H9 (cell line): Measurements from ENCODE around the gene TADA1. TPM values are rescaled to one million over a fixed set of nuclear protein-coding genes. Genes with fewer than 3 reads are reported as not detected.

Source experiments
- DNase-seq: peaks from one replicate; pipeline ENCODE4 v3.0.0-alpha.2; 2017
- H2AFZ ChIP-seq: one replicate; pipeline ENCODE4 v1.6.1; 2013; ENCODE audit warnings: mild to moderate bottlenecking, low read length, control low read depth, moderate library complexity
- H2AK5ac ChIP-seq: 2 replicates; pipeline ENCODE4 v1.6.1; 2013; ENCODE audit warnings: low read length, control low read depth, mixed read lengths; ENCODE audit not compliant: insufficient read length
- H2BK120ac ChIP-seq: one replicate; pipeline ENCODE4 v1.6.1; 2013; ENCODE audit warnings: low read depth, mild to moderate bottlenecking, low read length, control low read depth, inconsistent platforms; ENCODE audit not compliant: poor library complexity, severe bottlenecking
- H2BK12ac ChIP-seq: 2 replicates; pipeline ENCODE4 v1.6.1; 2013; ENCODE audit warnings: low read length, control low read depth, mixed read lengths, low read depth; ENCODE audit not compliant: insufficient read length
- H2BK15ac ChIP-seq: 2 replicates; pipeline ENCODE4 v1.6.1; 2013; ENCODE audit warnings: low read depth, low read length, control low read depth
- H2BK20ac ChIP-seq: one replicate; pipeline ENCODE4 v1.6.1; 2013; ENCODE audit warnings: low read depth, mild to moderate bottlenecking, low read length, control low read depth, inconsistent platforms; ENCODE audit not compliant: poor library complexity, severe bottlenecking
- H2BK5ac ChIP-seq: 2 replicates; pipeline ENCODE4 v1.6.1; 2013; ENCODE audit warnings: low read length, control low read depth, mixed read lengths; ENCODE audit not compliant: insufficient read length
- H3K14ac ChIP-seq: 2 replicates; pipeline ENCODE4 v1.6.1; 2013; ENCODE audit warnings: low read length, control low read depth; ENCODE audit not compliant: insufficient read depth
- H3K18ac ChIP-seq: 2 replicates; pipeline ENCODE4 v1.6.1; 2013; ENCODE audit warnings: low read depth, mild to moderate bottlenecking, mixed read lengths, low read length, control low read depth; ENCODE audit not compliant: insufficient read length
- H3K23ac ChIP-seq: 2 replicates; pipeline ENCODE4 v1.6.1; 2013; ENCODE audit warnings: low read length, control low read depth, mixed read lengths, low read depth; ENCODE audit not compliant: insufficient read length
- H3K23me2 ChIP-seq: 2 replicates; pipeline ENCODE4 v1.6.1; 2013; ENCODE audit warnings: low read depth, mild to moderate bottlenecking, mixed read lengths, low read length, control low read depth; ENCODE audit not compliant: insufficient read length, poor library complexity, severe bottlenecking
- H3K27ac ChIP-seq: 2 replicates; pipeline ENCODE4 v1.5.1; 2013; ENCODE audit warnings: low read length, control low read depth, mixed read lengths, low read depth; ENCODE audit not compliant: insufficient read length
- H3K27me3 ChIP-seq: 2 replicates; pipeline ENCODE4 v1.6.1; 2013; ENCODE audit warnings: low read length, control low read depth, inconsistent platforms; ENCODE audit not compliant: insufficient read depth
- H3K4ac ChIP-seq: 2 replicates; pipeline ENCODE4 v1.6.1; 2013; ENCODE audit warnings: low read depth, mild to moderate bottlenecking, control low read depth, inconsistent platforms, low read length, moderate library complexity
- H3K4me1 ChIP-seq: 2 replicates; pipeline ENCODE4 v1.6.1; 2013; ENCODE audit warnings: low read length, control low read depth, inconsistent platforms; ENCODE audit not compliant: insufficient read depth
- H3K4me2 ChIP-seq: 2 replicates; pipeline ENCODE4 v1.6.1; 2013; ENCODE audit warnings: low read length, control low read depth, mixed read lengths; ENCODE audit not compliant: insufficient read length, insufficient read depth
- H3K56ac ChIP-seq: 2 replicates; pipeline ENCODE4 v1.6.1; 2013; ENCODE audit warnings: low read depth, mild to moderate bottlenecking, mixed read lengths, low read length, control low read depth; ENCODE audit not compliant: insufficient read length
- H3K79me1 ChIP-seq: 2 replicates; pipeline ENCODE4 v1.6.1; 2013; ENCODE audit warnings: low read depth, mild to moderate bottlenecking, moderate library complexity, low read length, control low read depth, inconsistent platforms; ENCODE audit not compliant: insufficient read depth, poor library complexity, severe bottlenecking
- H3K79me2 ChIP-seq: 2 replicates; pipeline ENCODE4 v1.6.1; 2013; ENCODE audit warnings: low read length, control low read depth, inconsistent platforms; ENCODE audit not compliant: insufficient read depth
- H3K9ac ChIP-seq: 2 replicates; pipeline ENCODE4 v1.6.1; 2013; ENCODE audit warnings: low read length, control low read depth, mixed read lengths; ENCODE audit not compliant: insufficient read length; ENCODE audit errors: extremely low read depth
- H3K9me3 ChIP-seq: one replicate; pipeline ENCODE4 v1.6.1; 2013; ENCODE audit warnings: low read depth, low read length, inconsistent platforms; ENCODE audit not compliant: control insufficient read depth
- H3T11ph ChIP-seq: one replicate; pipeline ENCODE4 v1.6.1; 2013; ENCODE audit warnings: mild to moderate bottlenecking, low read length, control low read depth, inconsistent platforms
- H4K20me1 ChIP-seq: one replicate; pipeline ENCODE4 v1.6.1; 2013; ENCODE audit not compliant: control insufficient read depth, insufficient read length, insufficient read depth
- H4K5ac ChIP-seq: 2 replicates; pipeline ENCODE4 v1.6.1; 2013; ENCODE audit warnings: low read depth, mild to moderate bottlenecking, mixed read lengths, low read length, control low read depth; ENCODE audit not compliant: insufficient read length
- H4K8ac ChIP-seq: replicated peaks from 2 replicates; pipeline ENCODE4 v1.6.1; 2013; ENCODE audit warnings: low read length, control low read depth, mixed read lengths, low read depth; ENCODE audit not compliant: insufficient read length
- H4K91ac ChIP-seq: 2 replicates; pipeline ENCODE4 v1.6.1; 2013; ENCODE audit warnings: low read depth, mild to moderate bottlenecking, moderate library complexity, mixed read lengths, low read length, control low read depth; ENCODE audit not compliant: insufficient read length
- H3K27ac Mint-ChIP-seq, 3 experiments: 2 replicates in 2 of 3; 3 replicates in 1 of 3; pipeline ENCODE4 v1.8.0; 2020 to 2021; ENCODE audit warnings: mixed read lengths in 3 of 3, mild to moderate bottlenecking in 1 of 3, moderate library complexity in 1 of 3
- H3K27me3 Mint-ChIP-seq: 2 replicates; pipeline ENCODE4 v1.8.0; 2021; ENCODE audit warnings: low read depth, mild to moderate bottlenecking, moderate library complexity, mixed read lengths
- H3K36me3 Mint-ChIP-seq, 3 experiments: 2 replicates in 2 of 3; 3 replicates in 1 of 3; pipeline ENCODE4 v1.8.0; 2020 to 2021; ENCODE audit warnings: low read depth in 3 of 3, mixed read lengths in 3 of 3; ENCODE audit not compliant: insufficient read depth in 1 of 3
- H3K4me1 Mint-ChIP-seq, 2 experiments: 2 replicates each; pipeline ENCODE4 v1.8.0; 2020; ENCODE audit warnings: mixed read lengths in 2 of 2
- H3K4me3 Mint-ChIP-seq, 2 experiments: 2 replicates in 1 of 2; 3 replicates in 1 of 2; pipeline ENCODE4 v1.8.0; 2020 to 2021; ENCODE audit warnings: mild to moderate bottlenecking in 2 of 2, mixed read lengths in 2 of 2, moderate library complexity in 1 of 2
- H3K9me3 Mint-ChIP-seq, 2 experiments: 2 replicates in 1 of 2; 3 replicates in 1 of 2; pipeline ENCODE4 v1.8.0; 2020; ENCODE audit warnings: mild to moderate bottlenecking in 2 of 2, mixed read lengths in 2 of 2, moderate library complexity in 1 of 2
- WGBS: extraction: QIAGEN DNeasy Blood & Tissue Kit; methylation state at CpG from one replicate; pipeline ENCODE4 v1.1.7; 2013; ENCODE audit warnings: missing lambda C conversion rate, low lambda C conversion rate, mixed read lengths; ENCODE audit not compliant: insufficient read length; ENCODE audit errors: extremely low coverage; 5-methylcytosine and 5-hydroxymethylcytosine counted together
- total RNA-seq: library from RNA; stranded (reverse); gene quantifications from 2 replicates; pipeline ENCODE4 v1.2.1, GENCODE V29; 2021
- TF ChIP-seq, protein P1 (sequence below): fragments of 200-600 bp; sonication (generic); conservative IDR thresholded peaks from 3 replicates; pipeline ENCODE4 v1.8.0; 2021; ENCODE audit warnings: antibody characterized with exemption, mild to moderate bottlenecking

The TADA1 gene
- total RNA-seq, 1 experiment from 2014 or later = 20.7 TPM

DNA sequence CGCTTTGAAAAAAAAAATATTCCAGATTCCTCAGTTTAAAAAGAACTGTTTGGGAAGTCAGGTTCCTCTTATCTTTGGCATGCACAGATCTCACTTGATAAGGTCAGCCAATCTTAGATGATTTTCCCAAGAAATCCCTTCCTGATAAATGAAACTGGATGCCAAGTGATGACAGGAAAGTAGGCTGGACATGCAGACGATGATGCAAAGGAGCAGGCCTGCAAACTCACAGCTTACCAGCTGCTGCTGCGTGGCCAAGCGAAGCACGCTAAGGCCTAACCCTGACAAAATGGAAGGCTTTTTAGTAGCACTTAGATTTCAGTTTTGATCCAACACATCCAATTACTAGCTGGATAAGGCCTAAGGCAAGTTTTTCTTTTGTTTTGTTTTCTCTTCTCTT is 10.1 kb downstream of the TADA1 start:
- H3K14ac ChIP-seq = no peak overlapping the region
- no peak overlapping the region for H3K4me2 ChIP-seq
- H3K79me1 ChIP-seq = peaks cover 5% of the 10 kb centered on the region
- H4K8ac ChIP-seq = no peak overlapping the region
- H2BK20ac ChIP-seq = no peak overlapping the region
- peaks cover 4% of the 10 kb centered on the region; the same call in 1 of the 2 replicates for H3K79me2 ChIP-seq
- no peak for DNase-seq
- no peak overlapping the region for H2AFZ ChIP-seq
- H3K18ac ChIP-seq = no peak overlapping the region
- H2BK12ac ChIP-seq = no peak overlapping the region
- no peak overlapping the region for H3K9ac ChIP-seq
- H4K91ac ChIP-seq = no peak overlapping the region
- H3K23ac ChIP-seq = no peak overlapping the region
- H3K27me3 ChIP-seq = no peaks in the 10 kb centered on the region
- H4K20me1 ChIP-seq = no peaks in the 10 kb centered on the region
- no peak overlapping the region for H3K27ac ChIP-seq
- H3T11ph ChIP-seq = no peak overlapping the region
- H3K27ac Mint-ChIP-seq = no peak overlapping the region
- TF ChIP-seq, protein P1, sequence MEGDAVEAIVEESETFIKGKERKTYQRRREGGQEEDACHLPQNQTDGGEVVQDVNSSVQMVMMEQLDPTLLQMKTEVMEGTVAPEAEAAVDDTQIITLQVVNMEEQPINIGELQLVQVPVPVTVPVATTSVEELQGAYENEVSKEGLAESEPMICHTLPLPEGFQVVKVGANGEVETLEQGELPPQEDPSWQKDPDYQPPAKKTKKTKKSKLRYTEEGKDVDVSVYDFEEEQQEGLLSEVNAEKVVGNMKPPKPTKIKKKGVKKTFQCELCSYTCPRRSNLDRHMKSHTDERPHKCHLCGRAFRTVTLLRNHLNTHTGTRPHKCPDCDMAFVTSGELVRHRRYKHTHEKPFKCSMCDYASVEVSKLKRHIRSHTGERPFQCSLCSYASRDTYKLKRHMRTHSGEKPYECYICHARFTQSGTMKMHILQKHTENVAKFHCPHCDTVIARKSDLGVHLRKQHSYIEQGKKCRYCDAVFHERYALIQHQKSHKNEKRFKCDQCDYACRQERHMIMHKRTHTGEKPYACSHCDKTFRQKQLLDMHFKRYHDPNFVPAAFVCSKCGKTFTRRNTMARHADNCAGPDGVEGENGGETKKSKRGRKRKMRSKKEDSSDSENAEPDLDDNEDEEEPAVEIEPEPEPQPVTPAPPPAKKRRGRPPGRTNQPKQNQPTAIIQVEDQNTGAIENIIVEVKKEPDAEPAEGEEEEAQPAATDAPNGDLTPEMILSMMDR = no peak
- no peak overlapping the region for H3K56ac ChIP-seq
- H2BK15ac ChIP-seq = no peak overlapping the region
- no peaks in the 10 kb centered on the region for H3K9me3 ChIP-seq
- no peak overlapping the region for H4K5ac ChIP-seq
- WGBS = no CpG with 5 or more reads among the region's 5 CpGs
- no peak overlapping the region for H2BK120ac ChIP-seq
- no peaks in the 10 kb centered on the region for H3K27me3 Mint-ChIP-seq
- no peak overlapping the region for H3K4ac ChIP-seq
- no peak overlapping the region for H2BK5ac ChIP-seq
- H3K4me1 Mint-ChIP-seq = peaks cover 19 to 20% of the 10 kb centered on the region in 2 experiments
- H3K9me3 Mint-ChIP-seq = no peaks in the 10 kb centered on the region
- H3K4me3 Mint-ChIP-seq = no peak overlapping the region
- H2AK5ac ChIP-seq = no peak overlapping the region
- peaks cover 30 to 67% (median 57%) of the 10 kb centered on the region in 3 experiments for H3K36me3 Mint-ChIP-seq
- peaks cover 3% of the 10 kb centered on the region; the same call in 1 of the 2 replicates for H3K4me1 ChIP-seq
- H3K23me2 ChIP-seq = no peaks in the 10 kb centered on the region
